Gastrocnemius medialis (tissue), 4 donors: ENCODE data around the gene SRRM2.

Experiments
- POLR2A ChIP-seq, 2 donors: fragments of 450-650 bp; IDR thresholded peaks; one replicate each; pipeline ENCODE4 v1.6.1; 2017; ENCODE audit warnings: antibody characterized with exemption in 2 of 2, mild to moderate bottlenecking in 2 of 2, moderate library complexity in 2 of 2
- TF ChIP-seq, protein P1 (sequence below), 5 experiments: fragments of 450-650 bp in 3 of 5; fragments of 200-600 bp in 2 of 5; sonication (generic) in 2 of 5; IDR thresholded peaks in 4 of 5; conservative IDR thresholded peaks in 1 of 5; 1 replicate in 4 of 5; 2 replicates in 1 of 5; pipeline ENCODE4 v1.5.1; 2016 to 2019; ENCODE audit warnings: antibody characterized with exemption in 5 of 5, mild to moderate bottlenecking in 3 of 5, moderate library complexity in 3 of 5

DNA sequence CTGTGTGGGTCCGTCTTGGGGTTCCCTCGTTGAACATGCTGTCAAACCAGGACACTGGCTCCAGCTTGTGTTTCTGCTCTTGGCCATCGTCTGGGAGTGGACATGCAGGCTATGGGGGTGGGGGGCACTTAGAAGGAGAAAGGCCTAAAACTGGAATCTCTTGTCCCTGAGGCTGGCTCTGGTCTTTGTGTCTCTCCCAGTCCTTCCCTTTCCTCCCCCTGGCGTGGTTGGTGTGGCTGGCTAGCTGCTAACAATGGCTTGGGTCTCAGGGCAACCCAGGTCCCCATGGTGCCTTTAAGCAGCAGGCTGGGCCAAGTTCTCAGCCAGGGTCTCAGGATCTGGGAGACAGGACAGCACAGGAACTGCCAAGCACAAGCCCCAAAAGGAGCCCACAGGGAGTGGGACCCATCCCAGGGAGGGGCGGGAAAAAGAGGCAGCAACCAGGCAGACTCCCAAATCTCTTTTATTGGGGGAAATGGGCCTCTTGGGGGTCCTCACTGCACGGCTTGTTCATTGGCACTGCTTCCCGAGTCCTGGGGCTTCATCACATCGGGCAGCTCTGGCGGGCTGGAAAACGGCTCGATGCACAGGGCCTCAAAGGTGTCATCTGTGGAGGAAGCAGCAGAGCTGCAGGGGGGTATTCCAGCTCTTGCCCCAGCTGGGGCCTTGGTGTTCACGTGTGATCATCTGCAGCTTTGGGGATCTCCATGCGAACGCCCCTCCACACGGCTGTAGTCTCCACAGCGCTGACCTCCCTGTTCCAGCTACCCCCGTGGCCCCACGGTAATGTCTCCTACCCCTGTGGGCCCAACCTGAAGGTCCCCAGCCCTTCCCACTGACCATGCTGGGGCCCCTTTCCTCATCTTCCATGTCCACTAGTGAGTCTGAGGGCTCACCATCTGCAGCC, 19.3 kb downstream of the SRRM2 start:
- TF ChIP-seq, protein P1, sequence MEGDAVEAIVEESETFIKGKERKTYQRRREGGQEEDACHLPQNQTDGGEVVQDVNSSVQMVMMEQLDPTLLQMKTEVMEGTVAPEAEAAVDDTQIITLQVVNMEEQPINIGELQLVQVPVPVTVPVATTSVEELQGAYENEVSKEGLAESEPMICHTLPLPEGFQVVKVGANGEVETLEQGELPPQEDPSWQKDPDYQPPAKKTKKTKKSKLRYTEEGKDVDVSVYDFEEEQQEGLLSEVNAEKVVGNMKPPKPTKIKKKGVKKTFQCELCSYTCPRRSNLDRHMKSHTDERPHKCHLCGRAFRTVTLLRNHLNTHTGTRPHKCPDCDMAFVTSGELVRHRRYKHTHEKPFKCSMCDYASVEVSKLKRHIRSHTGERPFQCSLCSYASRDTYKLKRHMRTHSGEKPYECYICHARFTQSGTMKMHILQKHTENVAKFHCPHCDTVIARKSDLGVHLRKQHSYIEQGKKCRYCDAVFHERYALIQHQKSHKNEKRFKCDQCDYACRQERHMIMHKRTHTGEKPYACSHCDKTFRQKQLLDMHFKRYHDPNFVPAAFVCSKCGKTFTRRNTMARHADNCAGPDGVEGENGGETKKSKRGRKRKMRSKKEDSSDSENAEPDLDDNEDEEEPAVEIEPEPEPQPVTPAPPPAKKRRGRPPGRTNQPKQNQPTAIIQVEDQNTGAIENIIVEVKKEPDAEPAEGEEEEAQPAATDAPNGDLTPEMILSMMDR (IDR thresholded peaks at IDR 0.05 in 4 of 5, conservative IDR thresholded peaks at IDR 0.05 in 1 of 5): no peak
- no peak for TF ChIP-seq POLR2A (IDR thresholded peaks at IDR 0.05)
